ENCODE measurements around the gene TNS2. TPM values are rescaled to one million over a fixed set of nuclear protein-coding genes. Genes with fewer than 3 reads are reported as not detected.

TNS2 gene
- total and polyA plus RNA-seq, 2 of the 13 experiments (the other 11 are each of a cell fraction or from before 2014, with no cell fraction given): 8.9 to 20.4 TPM

DNA sequence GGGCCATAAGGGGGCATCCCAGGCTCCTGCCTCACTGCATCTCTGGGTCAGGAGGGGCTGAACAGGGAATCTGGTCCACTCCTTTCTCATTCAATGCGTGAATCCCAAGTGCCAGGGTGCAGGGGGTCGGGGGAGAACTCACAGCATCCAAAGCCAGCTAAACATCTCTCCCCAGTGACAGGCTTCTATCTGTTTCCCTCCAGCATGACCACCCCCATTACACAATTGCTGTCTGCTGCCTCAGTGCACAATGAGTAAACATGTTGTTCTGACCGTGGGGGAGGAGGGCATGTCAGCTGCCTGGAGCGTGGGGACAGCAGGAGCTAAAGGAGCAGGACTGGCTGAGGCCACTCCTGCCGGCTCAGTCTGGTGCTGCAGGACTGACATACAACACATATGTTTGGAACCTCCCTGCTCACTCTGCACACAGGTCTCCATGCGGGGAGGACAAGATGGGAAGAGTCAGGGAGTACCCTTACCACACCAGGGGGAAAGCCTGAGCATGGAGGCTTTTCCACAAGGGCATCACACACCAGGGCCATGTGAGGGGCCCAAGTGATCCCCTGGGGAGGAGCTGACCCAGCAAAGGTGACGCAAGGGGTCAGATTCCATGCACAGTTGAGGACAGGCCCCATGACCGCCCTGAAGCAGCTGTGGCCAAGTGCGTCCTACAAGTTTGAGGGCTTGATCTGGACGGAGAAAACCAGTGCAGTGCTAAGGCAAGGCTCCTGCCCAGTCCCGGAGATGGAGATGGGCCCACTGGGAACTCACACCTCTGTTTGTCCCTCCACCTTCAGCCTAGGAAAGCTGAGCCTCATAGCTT, 1.4 kb downstream of the TNS2 start (continued):
- TF ChIP-seq, protein P1, sequence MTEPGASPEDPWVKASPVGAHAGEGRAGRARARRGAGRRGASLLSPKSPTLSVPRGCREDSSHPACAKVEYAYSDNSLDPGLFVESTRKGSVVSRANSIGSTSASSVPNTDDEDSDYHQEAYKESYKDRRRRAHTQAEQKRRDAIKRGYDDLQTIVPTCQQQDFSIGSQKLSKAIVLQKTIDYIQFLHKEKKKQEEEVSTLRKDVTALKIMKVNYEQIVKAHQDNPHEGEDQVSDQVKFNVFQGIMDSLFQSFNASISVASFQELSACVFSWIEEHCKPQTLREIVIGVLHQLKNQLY (CRISPR knock-in tag; IDR thresholded peaks at IDR 0.05): peak; percentile 89; the same call in 1 of the 2 replicates
- TF ChIP-seq SMAD9 (CRISPR knock-in tag; IDR thresholded peaks at IDR 0.05): no peak
- TF ChIP-seq, protein P2, sequence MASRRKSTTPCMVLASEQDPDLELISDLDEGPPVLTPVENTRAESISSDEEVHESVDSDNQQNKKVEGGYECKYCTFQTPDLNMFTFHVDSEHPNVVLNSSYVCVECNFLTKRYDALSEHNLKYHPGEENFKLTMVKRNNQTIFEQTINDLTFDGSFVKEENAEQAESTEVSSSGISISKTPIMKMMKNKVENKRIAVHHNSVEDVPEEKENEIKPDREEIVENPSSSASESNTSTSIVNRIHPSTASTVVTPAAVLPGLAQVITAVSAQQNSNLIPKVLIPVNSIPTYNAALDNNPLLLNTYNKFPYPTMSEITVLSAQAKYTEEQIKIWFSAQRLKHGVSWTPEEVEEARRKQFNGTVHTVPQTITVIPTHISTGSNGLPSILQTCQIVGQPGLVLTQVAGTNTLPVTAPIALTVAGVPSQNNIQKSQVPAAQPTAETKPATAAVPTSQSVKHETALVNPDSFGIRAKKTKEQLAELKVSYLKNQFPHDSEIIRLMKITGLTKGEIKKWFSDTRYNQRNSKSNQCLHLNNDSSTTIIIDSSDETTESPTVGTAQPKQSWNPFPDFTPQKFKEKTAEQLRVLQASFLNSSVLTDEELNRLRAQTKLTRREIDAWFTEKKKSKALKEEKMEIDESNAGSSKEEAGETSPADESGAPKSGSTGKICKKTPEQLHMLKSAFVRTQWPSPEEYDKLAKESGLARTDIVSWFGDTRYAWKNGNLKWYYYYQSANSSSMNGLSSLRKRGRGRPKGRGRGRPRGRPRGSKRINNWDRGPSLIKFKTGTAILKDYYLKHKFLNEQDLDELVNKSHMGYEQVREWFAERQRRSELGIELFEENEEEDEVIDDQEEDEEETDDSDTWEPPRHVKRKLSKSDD (CRISPR knock-in tag; IDR thresholded peaks at IDR 0.05; ENCODE audit: low read depth): peak; percentile 52; the same call in 1 of the 2 replicates
- no peak for TF ChIP-seq NFE2L2 (IDR thresholded peaks at IDR 0.05; ENCODE audit: low read length)
- peak; percentile 68; the same call in 1 of the 2 replicates for TF ChIP-seq ZNF772 (CRISPR knock-in tag; IDR thresholded peaks at IDR 0.05)
- TF ChIP-seq PITX1 (CRISPR knock-in tag; IDR thresholded peaks at IDR 0.05): peak; percentile 77
- TF ChIP-seq, protein P3, sequence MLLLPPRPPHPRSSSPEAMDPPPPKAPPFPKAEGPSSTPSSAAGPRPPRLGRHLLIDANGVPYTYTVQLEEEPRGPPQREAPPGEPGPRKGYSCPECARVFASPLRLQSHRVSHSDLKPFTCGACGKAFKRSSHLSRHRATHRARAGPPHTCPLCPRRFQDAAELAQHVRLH (CRISPR knock-in tag; IDR thresholded peaks at IDR 0.05; ENCODE audit: borderline replicate concordance, low read depth): no peak
- TF ChIP-seq ATF7 (IDR thresholded peaks at IDR 0.05): no peak
- TF ChIP-seq ATF7 (CRISPR knock-in tag; IDR thresholded peaks at IDR 0.05): peak; percentile 32; the same call in 1 of the 2 replicates
- peak; percentile 46; the same call in 1 of the 2 replicates for TF ChIP-seq GABPB1 (CRISPR knock-in tag; IDR thresholded peaks at IDR 0.05)
- 0 out of 2 replicates have a peak, but pooled peaks have one; percentile 27 for TF ChIP-seq ZNF629 (CRISPR knock-in tag; conservative IDR thresholded peaks at IDR 0.05)
- TF ChIP-seq SATB2 (CRISPR knock-in tag; IDR thresholded peaks at IDR 0.05): no peak
- peak; percentile 22 for TF ChIP-seq ISL2 (CRISPR knock-in tag; IDR thresholded peaks at IDR 0.05)
- TF ChIP-seq, protein P4, sequence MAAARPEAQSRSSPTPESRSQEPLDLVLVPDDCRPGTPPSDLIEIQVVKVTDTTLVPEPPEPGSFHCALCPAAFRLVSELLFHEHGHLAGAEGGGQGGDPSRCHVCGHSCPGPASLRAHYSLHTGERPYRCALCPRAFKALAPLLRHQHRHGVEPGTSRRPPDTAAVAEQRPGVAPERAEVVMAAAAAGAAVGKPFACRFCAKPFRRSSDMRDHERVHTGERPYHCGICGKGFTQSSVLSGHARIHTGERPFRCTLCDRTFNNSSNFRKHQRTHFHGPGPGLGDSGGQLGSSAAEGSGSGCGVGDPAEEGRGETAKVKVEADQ (CRISPR knock-in tag; IDR thresholded peaks at IDR 0.05; ENCODE audit: borderline replicate concordance): no peak
- TF ChIP-seq, protein P5, sequence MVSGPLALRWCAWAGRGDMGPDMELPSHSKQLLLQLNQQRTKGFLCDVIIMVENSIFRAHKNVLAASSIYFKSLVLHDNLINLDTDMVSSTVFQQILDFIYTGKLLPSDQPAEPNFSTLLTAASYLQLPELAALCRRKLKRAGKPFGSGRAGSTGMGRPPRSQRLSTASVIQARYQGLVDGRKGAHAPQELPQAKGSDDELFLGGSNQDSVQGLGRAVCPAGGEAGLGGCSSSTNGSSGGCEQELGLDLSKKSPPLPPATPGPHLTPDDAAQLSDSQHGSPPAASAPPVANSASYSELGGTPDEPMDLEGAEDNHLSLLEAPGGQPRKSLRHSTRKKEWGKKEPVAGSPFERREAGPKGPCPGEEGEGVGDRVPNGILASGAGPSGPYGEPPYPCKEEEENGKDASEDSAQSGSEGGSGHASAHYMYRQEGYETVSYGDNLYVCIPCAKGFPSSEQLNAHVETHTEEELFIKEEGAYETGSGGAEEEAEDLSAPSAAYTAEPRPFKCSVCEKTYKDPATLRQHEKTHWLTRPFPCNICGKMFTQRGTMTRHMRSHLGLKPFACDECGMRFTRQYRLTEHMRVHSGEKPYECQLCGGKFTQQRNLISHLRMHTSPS (CRISPR knock-in tag; IDR thresholded peaks at IDR 0.05; ENCODE audit: low read depth): peak; percentile 47; the same call in 1 of the 2 replicates
- peak; percentile 26; the same call in 1 of the 2 replicates for TF ChIP-seq MIER3 (CRISPR knock-in tag; IDR thresholded peaks at IDR 0.05; ENCODE audit: borderline replicate concordance)
- TF ChIP-seq, protein P6, sequence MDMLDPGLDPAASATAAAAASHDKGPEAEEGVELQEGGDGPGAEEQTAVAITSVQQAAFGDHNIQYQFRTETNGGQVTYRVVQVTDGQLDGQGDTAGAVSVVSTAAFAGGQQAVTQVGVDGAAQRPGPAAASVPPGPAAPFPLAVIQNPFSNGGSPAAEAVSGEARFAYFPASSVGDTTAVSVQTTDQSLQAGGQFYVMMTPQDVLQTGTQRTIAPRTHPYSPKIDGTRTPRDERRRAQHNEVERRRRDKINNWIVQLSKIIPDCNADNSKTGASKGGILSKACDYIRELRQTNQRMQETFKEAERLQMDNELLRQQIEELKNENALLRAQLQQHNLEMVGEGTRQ (IDR thresholded peaks at IDR 0.05; ENCODE audit: low read depth, low read length): no peak
- TF ChIP-seq, protein P6 (CRISPR knock-in tag; IDR thresholded peaks at IDR 0.05; ENCODE audit: borderline replicate concordance): 0 out of 2 replicates have a peak, but pooled peaks have one; percentile 25

Data from HepG2 (cell line).